Stimulated activated CD8-positive, alpha-beta memory T cell treated with anti-CD3 and anti-CD28 coated beads, Interleukin-2, amount 100 ng/mL, for 1 hour (primary cell): ENCODE measurements around the gene MYRFL.
"Not testable (repeated sequence)": the region's sequence is repeated elsewhere in the genome, so short reads cannot be mapped to it uniquely, and the experiment has no call there.

Experiments used
- DNase-seq, 2 donors: peaks; one replicate each; pipeline ENCODE4 v3.0.0-alpha.2; 2020; ENCODE audit warnings: low read depth in 2 of 2

Gene MYRFL

DNA sequence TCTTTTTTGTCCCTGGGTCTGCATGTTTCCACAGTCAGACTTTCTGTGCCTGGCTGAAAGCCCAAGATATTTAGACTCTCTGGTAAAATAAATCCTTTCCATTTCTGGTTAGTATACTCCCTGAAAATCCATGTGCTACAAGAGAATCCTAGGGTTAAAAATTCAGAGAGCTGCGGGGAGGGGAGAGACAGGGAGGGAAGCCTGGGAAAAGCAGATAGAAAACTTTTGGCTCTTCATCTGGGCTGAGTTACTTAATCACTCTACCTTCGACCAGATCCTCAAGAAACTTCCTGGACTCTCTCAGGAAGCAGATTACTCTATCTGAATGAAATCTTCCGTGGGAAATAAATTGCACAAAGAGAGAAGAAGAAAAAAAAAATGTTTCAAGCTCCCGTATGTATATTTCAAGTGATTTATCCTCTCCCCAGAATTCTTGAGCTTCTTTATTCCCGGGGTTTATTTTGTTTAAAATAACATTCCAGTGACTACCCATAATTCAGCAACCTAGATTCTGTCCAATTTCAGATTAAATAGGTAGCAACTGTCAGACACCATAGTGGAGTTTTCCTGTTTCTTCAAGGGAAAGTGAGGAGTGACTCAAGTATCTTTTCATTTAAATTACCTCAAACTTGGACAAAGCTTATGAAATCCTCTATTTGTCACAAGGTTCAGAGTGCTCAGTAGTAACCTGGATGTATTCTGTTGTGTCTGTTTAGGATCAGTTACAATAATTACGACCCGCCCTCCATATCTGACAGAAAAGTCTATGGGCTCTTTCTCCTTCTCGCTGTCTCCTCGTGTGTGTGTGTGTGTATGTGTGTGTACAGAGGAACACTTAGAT is 163.7 kb downstream of the MYRFL start:
- no peak for DNase-seq

DNA sequence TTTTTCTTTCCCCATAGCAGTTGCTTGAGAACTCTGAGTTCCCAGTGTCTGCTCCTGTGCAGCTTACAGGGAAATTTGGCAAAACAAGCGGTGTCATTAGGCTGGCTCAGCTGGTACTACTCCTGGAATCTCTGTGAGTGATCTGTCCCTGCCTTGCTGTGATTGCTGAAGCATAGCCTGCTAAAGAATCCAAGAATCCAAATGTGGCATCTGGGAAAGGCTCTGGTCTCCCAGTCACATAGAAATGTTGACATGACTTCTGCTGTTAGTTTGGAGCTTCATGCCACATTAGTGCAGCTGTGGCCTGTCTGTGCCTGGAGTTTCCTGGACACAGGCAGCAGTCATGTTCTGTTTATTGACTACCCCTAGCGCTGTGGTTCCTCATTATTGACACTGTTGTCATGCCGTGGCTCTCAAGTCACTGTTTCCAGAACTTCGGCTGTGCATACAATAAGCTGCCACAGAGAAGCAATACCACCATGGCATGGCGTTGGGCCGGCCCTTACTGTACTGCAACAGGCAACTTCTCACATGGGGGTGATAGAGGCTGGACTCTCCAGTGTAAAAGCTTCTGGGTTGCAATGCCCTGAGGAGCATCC is 166.8 kb downstream of the MYRFL start:
- DNase-seq = no peak

DNA sequence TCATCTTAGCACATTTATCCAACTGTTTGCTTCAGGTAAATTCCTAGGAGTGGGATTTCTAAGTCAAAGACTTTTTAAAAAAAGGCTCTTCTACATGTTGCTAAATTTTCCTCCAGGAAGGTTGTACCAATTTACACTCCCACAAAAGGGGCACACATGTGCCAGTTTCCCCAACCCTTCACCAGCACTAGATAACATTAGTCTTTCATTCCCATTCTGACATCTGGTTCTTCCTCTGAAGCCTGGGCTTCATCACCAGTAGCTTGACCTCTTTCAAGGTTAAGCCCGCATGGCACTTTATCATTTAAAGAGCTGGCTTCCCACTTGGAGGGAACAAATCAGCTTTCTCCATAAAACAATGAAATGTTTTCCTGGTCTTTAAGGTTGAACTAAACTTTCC is 168.4 kb downstream of the MYRFL start:
- no peak for DNase-seq

DNA sequence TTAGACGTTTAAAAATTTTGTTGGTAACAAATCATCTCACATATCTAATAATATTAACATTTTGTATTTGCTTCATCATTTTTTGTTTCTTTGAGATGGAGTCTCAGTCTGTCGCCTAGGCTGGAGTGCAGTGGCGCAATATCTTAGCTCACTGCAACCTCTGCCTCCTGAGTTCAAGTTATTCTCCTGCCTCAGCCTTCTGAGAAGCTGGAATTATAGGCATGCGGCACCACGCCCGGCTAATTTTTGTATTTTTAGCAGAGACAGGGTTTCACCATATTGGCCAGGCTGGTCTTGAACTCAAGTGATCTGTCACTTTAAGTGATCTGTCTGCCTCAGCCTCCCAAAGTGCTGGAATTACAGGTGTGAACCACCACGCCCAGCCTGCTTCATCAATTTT is 169.1 kb downstream of the MYRFL start:
- DNase-seq = not testable (repeated sequence)

DNA sequence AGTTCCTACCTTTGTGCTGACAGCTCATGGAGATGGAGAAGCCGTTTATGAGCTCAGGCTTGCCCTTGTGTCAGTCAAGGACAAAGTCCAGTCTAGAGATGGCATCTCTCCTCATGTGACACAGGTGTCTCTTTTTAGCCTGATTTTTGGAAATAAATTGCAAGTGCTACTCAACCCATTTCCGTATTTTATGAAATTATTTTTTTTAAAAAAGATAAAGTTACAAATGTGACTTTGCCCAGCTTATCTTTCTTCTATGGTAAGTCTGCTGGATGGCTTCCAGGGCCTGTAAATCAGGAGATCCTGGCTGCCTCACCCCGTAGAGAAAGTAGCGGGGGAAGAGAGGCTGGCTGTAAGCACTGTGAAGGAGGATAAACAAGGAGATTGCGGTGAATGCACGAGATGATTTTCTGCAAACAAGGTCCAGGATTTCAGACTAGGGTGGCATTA is 169.7 kb downstream of the MYRFL start:
- no peak for DNase-seq

DNA sequence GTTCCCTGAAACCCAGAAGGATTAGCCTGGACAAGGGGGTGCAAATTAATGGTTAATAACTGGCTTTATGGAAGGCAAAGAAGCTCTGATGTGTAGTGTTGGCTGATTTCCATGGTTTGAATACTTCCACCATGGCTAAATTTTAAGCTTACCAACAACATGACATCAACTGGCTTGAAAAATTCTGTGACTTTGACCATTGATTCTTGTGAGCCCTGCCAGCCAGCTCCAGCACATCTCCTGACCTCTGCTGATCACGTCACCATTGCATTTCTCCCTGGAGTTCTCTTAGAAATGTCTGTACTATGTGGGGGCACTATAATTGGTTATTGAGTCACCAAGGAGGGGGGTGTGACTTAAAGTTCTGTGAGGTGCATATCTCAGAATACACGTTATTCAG is 171.2 kb downstream of the MYRFL start:
- DNase-seq = no peak

DNA sequence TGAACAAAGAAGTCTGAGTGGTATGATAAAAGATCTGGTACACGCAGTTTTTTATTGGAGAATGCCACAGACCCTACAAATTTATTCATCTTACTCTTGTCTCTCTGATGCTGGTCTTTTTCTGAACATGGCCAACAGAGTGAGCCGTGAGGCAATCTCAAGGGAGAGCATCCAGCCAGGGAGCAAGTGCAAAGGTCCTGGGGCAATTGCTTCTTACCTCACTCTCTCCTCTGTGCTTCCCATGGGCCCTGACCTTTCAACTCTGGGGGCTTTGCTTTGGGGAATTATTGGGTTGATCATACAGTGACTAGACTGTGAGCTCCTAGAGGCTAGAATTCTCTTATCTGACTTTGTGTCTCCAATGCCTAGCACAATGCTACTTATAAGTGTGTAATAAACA is 171.7 kb downstream of the MYRFL start:
- no peak for DNase-seq

DNA sequence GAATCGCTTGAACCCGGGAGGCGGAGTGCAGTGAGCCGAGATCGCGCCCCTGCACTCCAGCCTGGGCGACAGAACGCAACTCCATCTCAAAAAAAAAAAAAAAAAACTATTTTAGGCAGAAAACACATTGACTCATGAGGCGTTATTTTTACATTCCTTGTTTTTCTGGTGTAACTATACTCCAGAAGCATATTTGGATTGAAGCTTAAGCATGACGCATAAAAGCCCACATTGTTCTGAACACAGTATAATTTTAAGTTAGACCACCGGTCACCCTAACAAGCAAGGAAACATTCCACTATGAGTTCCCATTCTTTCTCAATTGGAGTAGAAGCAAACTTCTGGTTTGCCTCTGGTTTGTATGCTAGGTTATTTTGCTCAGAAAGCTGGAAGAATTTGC is 173.0 kb downstream of the MYRFL start:
- no peak for DNase-seq

DNA sequence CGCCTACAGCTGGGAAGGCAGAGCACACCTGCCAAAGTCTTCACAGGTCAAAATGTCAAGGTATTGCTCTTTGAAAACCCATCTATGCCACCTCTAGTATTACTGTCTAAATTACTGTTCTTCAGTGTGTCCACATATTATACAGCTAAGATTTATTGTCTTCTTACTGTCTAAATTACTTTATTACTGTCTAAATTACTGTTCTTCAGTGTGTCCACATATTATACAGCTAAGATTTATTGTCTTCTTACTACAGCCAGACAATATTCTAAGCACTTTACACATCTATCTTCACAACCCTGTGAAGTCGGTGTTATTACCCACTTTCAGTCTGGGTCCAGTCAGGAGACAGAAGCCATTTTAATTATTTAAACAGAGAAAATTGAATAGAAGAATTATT is 173.9 kb downstream of the MYRFL start:
- no peak for DNase-seq

DNA sequence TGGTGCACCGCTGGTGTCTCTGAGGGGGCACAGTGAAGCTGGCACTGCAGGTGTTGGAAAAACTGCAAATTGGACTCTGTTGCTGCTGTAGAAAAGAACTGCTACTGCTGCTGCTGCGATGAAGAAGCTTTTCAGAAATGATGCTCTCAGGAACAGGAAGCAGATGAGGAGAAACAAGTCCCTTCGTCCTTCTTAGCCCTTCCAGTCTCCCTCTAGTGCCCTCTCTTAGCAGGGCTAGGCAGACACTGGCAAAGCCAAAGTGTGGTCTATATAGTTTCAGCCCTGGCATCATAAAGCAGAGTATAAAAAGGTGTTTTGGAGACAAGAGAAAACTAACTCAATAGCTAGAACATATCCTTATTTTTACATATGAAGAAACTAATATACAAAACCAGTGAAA is 174.5 kb downstream of the MYRFL start:
- DNase-seq = no peak

DNA sequence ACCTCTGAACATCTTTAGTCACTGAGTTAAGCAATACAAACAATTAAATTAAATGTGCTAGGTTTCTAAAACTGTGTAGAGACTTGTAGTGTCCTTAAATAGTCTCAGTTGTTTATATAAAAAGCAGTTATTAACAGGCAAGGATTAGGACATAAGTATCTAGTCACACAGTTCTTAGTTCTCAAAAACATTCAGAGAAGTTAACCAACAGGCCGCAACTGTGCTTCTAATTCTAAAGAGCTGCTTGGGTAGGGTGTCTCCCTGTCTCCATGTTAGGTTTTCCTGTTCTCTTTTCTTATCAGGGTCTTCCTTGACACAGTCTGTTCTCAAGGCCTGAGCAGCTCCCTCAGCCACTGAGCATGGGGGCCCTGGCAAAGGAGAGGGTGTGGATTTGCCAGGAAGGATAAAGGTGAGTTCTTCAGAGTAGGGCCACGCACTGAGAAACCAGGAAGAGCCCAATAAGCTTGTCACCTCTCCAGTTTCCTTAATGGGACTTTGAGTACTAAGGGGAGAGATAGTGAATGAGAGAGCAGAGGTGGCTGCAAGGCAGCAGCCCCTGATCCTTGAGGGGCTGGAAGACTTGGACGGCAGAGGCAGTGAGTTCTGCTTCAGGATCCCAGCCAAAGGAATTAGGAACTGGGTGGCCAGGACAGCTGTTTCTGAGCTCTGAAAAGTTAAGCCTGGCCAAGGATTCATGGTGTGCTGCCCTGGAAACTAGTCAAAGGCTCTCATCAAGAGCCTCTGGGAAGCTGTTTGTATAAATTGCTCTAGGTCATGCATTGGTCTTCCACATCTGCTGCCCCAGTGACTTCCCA is 177.3 kb downstream of the MYRFL start:
- no peak for DNase-seq

DNA sequence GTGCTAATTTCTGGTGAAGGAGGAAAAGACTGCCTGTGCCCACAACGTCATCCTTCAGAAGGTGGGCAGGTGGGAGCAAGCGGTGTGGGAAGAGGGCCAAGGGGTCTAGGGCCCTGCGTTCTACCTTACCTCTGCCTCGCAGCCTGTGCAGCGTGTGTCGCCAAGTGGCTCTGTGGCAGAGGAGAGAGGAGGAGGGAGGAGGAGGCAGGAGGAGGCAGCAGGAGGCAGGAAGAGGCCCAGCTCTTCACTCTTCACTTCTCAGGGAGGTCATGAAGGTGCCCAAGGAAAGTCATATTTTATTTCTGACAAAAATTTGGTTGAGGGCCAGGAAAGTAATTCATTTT is 177.9 kb downstream of the MYRFL start:
- no peak for DNase-seq

DNA sequence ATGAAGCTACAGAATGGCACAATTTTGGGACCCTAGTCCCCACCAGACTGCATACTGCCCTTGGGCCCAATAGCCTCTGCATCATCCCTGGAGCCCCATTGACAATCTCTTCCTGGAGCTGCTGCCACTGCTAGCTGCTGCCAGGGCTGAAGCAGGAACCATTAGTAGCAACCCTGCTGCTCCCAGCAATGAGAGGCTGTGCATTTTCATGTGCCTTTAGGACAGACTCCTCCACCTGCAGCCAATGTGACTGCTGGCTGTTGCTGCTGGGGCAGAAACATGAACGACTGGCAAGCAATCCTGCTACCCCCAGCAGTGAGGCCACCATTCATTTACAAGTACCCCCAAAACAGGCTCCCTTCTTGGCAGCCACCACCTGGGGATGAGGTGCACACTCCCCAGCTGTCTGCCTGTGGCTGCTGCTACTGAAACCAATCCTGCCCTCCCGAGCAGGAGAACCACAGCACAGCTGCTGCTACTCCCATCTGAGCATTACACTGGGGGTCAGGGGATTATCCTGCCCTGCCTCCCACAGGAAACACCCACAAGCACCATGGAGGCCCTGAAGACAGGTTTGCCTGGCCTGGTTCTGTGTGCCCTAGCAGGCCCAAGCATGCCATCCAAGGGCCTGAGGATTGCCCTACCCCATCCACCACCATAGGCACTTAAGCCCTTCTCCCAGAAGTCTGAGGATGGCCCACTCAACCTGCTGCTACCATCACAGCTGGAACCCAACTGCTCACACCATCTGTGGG is 181.0 kb downstream of the MYRFL start:
- no peak for DNase-seq

DNA sequence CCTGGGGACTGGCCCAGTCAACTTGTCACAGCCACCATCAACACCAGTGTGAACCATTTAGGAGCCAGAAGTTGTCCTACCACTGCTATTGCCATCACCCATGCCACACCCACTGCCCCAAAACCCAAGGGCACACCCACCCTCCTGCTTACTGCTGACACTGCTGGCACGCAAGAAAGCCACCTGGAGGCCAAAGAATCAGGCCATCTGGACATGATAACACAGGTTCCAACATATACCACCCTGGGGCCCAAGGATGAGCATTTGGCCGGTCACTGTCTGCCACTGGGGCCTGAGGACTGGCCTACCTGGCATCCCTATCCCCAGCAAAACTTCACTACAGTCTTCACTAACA is 181.6 kb downstream of the MYRFL start:
- DNase-seq = no peak

DNA sequence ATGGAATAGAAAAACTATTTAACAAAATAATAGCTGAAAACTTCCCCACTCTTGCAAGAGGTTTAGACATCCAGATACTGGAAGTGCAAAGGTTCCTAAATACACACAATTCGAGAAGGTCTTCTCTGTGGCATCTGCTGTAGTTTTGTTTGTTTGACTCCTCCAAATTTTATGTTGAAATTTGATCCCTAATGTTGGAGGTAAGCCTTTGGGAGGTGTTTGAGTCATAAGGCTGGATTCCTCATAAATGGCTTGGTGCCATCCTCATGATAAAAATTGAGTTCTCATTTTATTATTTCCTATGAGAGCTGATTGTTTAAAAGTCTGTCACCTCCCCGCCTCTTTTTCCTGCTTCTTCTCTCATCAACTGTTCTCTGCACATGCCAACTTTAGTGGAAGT is 182.7 kb downstream of the MYRFL start:
- DNase-seq = no peak
